ENCODE results near the gene ZNHIT2.

The ZNHIT2 gene

DNA sequence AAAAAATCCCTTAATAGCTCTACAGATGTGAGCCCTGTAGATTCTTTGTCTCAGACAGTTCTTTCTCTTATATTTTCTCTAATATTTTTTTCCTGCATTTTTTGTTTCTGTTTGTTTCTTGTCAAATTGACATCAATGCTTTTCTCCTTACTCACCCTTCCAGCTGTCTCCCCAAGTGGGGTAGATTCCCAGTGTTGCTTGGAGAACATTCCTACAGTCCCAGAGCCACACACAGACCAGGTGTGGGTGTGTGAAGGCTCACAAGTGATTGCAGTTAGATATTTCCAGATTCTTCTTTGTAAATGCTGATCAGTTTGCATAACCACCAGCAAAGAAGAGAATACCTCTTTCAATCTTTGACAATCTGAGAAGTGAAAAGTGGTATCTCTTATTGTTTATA lies 14.0 kb downstream of the ZNHIT2 start:
- no peak for DNase-seq (ENCODE audit: low spot score)

DNA sequence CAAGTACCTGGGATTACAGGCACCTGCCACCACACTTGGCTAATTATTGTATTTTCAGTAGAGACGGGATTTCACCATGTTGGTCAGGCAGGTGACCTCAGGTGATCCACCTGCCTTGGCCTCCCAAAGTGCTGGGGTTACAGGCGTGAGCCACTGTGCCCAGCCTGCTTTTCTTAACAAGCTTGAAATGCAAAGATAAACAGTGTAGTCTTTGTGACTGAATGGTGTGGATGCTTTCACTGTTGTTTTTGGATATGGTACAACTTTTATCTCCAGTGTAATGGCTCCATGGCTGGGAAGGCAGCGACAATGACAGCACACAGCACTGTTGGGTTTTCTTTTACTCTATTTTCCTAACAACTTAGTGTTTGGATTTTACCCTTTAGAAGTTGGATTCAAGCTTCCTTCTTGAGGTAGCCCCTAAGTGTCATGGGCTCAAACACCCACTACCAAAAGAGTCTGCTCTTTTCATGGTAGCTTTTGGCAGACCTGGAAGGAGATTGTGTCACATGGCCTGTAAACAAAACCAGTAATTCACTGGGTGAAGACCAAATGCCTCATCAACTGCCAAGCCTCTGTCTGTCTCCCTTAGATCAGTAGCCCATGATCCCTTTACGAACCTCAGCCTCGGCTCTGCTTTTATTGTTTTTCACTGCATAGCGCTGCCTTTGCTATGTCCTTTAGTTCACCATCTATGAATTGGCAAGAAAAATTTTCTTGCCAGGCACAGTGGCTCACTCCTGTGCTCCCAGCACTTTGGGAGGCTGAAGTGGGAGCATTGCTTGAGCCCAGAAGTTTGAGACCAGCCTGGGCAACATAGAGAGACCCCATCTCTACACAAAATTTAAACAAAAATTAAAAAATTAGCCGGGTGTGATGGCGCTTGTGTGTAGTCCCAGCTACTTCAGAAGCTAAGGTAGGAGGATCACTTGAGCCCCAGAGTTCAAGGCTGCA lies 15.1 kb downstream of the ZNHIT2 start:
- no peak for DNase-seq (ENCODE audit: low spot score)

DNA sequence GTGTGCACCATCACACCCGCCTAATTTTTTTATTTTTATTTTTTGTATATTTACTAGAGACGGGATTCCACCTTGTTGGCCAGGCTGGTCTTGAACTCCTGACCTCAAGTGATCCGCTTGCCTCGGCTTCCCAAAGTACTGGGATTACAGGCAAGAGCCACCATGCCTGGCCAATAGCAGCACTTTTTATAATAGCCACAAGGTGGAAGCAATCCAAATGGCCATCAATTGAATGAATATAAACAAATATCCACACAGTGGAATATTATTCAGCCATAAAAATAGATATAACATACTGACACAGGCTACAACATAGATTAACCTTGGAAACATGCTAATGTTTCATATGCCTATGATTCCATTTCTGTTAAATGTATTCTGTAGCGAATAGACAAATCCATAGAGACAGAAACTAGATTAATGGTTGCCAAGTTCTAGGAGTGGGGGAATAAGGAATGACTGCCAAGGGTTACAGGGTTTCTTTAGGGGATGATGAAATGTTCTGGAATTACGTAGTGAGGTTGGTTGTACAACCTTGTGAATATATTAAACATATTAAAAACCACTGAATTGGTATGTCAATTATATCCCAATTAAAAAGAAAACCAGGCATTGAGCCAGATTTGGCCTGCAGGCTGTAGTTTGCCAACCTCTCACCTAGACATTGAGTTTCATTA lies 16.7 kb downstream of the ZNHIT2 start:
- DNase-seq (ENCODE audit: low spot score): no peak

GRCh38 chr11:65096926-65097325 lies 20.6 kb downstream of the ZNHIT2 start:
- DNase-seq (ENCODE audit: low spot score): no peak

GRCh38 chr11:65095974-65096806 lies 21.3 kb downstream of the ZNHIT2 start, which contains the start of gene VPS51:
Gene VPS51 (plus strand): TSS chr11:65096214. CDS start chr11:65096251, 37 bp downstream.
- DNase-seq (ENCODE audit: low spot score): peak; percentile 89

GRCh38 chr11:65095427-65095826 lies 22.1 kb downstream of the ZNHIT2 start:
- no peak for DNase-seq (ENCODE audit: low spot score)

DNA sequence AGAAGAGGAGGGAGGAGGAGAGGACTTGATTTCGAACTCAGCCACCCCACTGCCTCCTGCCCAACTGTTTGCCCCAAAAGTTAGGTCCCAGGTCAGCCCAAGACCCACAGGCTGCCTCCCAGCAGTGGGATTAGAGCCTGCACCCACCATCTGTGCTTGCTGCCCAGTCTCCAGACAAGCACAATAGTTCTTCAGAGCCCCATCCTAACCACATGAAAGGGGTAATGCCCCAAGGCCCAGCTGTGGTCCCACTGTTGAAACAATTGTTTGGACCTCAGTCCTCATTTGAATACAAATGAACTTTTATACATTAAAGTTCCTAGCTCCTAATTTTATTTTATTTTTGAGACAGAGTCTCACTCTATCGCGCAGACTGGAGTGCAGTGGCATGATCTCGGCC lies 26.9 kb downstream of the ZNHIT2 start:
- no peak for DNase-seq (ENCODE audit: low spot score)

DNA sequence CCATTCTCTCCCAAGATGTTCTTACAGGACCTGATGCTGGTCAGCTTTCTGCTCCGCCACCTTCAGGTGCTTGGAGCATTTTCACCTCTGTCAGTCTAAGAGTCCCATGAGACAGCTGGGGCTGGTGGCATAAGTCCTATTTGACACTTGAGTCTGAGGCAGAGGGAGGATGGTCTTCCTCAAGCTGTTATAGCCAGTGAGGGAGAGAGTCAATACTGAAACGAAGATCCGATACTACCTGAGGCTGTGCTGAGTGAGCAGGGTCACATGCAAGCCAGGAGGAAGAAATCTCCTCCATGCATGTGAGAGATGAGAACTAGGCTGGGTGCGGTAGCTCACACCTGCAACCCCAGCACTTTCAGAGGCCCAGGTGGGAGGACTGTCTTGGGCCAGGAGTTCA lies 27.9 kb downstream of the ZNHIT2 start:
- no peak for DNase-seq (ENCODE audit: low spot score)

DNA sequence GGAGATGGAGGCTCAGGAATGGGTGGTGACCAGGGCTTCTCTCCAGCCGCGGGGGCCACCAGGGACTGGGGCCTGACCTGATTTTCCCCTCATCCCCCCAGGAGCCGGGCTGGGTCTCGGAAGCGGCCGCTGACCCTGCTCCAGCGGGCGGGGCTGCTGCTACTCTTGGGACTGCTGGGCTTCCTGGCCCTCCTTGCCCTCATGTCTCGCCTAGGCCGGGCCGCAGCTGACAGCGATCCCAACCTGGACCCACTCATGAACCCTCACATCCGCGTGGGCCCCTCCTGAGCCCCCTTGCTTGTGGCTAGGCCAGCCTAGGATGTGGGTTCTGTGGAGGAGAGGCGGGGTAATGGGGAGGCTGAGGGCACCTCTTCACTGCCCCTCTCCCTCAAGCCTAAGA lies 29.7 kb downstream of the ZNHIT2 start:
- no peak for DNase-seq (ENCODE audit: low spot score)

GRCh38 chr11:65087216-65087615 lies 30.3 kb downstream of the ZNHIT2 start:
- DNase-seq (ENCODE audit: low spot score): no peak

GRCh38 chr11:65086809-65087208 lies 30.7 kb downstream of the ZNHIT2 start:
- DNase-seq (ENCODE audit: low spot score): no peak

GRCh38 chr11:65085446-65085845 lies 32.1 kb downstream of the ZNHIT2 start:
- no peak for DNase-seq (ENCODE audit: low spot score)

DNA sequence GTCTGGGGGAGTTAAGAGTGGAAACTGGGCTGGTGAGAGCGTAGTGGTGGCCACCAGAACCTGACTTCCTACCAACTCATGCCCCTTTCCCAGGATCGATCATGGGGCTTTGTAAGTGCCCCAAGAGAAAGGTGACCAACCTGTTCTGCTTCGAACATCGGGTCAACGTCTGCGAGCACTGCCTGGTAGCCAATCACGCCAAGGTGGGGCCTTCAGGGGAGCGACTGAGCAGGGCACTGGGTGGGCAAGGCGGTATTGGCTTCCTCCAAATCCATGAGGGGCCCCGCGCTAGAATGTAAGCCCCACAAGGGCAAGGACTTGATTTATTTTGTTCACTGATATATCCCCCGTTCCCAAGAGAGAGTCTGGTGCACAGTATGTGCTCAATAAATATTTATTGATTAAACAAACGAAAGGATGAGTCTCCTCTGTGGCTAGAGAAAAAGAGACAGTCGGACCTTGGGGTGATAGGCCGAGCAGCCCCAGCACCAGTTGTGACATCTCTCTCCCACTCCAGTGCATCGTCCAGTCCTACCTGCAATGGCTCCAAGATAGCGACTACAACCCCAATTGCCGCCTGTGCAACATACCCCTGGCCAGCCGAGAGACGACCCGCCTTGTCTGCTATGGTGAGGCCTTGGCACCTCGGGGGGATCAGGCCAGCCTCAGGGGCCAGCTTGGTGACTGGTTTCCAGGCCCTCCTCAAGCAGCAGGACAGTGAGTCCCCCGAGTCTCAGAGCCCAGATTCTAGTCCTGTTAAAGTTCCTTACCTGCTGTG lies 32.7 kb downstream of the ZNHIT2 start:
- no peak for DNase-seq (ENCODE audit: low spot score)

DNA sequence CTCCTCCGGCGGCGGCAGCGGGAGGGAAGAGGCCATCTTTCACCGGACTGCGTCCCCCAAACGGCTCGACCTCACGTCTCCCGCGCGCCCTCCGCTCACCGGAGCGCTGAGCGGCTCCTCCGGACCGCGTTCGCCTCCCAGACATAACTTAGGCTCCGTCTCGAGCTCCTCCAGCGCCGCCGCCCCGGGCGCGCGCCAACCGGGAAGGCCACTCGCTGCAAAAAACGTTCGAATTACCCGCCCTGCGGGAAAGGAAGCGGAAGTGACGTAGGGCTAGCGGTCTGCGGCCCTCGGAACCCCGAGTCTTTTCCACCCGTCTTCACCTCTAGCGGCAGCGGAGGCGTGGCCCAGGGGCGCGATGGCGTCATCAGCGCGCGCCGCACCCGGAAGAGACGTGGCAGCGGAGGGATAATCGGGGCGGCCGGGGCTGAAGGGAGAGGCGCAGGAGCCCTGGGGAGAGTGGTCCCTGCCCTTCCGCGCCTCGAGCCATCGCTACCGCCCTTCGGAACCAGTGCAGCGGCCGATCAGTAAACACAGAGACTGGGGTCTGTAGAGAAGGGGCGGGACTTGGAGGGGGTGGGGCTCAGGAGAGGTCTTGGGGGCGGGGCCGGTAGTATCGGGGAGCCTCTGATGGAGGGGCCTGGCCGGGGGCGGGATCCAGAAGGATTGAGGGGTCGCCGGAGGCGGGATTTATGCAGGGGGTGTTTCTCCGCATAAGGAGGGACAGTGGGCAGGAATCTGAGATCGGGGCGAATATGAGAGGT lies 33.5 kb downstream of the ZNHIT2 start, which contains the start of the genes CDCA5 and ZFPL1:
TSS of gene CDCA5 (minus strand) at position 207 of the 764 bp plus-strand sequence. CDS start at position 145, 62 bp downstream.
TSS of gene ZFPL1 (plus strand) at position 389 of the 764 bp plus-strand sequence. CDS start 477 bp downstream, outside the sequence.
- DNase-seq (ENCODE audit: low spot score): peak; percentile 96

DNA sequence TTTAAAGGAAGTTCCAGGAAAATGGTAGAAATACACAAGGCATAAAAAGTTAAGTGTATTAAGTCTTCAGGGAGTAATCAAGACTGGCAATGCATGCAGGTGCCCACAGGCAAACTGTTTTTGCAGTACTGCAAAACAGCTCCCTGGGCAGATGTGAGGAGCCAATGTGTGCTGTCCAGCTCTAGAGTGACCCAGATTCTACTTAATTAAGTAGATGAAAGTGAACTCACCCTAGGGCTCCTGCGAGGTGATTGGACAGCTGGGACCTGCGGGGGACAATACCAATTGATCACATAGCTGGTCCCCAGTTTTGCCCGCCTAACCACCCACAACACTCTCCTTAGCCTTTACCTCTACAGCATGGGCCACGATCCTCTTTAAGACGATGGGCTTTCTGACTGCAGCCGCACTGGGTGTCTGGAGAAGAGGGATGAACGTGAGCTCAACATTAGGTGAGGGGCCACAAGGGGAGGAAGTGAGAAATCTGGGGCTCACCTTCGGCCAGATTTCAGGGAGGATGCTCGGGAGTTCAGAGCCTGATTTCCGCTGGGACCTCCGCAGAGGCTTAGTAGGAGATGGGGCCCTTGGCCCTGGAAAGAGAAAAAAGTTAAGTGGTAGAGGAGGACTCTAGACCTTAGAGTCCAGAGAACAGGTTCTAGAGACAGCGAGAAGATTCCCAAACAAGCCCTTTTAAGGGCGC lies 34.2 kb downstream of the ZNHIT2 start:
- no peak for DNase-seq (ENCODE audit: low spot score)

GRCh38 chr11:65078786-65079342 lies 38.6 kb downstream of the ZNHIT2 start:
- no peak for DNase-seq (ENCODE audit: low spot score)

DNA sequence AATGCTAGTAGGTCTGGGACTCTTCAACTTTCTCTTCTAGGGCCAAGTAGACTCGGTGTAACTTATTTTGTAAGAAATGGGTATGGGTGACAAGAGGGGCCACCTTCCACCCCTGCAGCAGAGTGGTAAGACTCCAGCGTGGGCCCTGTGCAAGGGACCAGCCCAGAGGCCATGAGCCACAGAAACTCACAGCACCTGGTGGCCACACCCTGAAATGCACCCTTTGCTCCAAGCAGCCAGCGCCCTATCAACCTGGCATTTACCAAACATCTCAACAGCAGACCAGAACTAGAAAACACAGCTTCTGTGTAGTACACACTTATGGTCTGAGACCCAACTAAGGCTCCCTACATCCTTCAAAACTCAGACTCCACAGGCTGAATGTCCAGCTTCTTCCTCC lies 39.4 kb downstream of the ZNHIT2 start:
- DNase-seq (ENCODE audit: low spot score): peak; percentile 81

DNA sequence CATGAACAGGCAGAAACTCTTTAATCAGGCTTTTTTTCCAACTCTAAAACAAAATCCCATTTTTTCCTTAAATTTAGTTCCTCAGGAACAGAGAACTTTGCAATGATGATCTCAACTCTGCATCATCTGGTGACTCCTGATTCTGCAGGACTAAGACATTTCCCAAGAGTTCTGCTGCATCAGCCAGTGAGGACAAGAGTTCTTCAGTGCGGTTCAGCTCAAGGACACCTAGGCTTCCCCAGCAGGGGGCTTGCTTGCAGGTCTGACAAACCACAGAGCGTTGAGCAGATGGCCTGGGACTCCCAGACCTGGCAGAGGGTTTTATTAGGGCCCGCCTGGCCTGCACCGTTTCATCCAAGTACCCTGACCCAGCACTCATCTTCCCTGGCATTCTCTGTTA lies 40.0 kb downstream of the ZNHIT2 start:
- DNase-seq (ENCODE audit: low spot score): no peak

DNA sequence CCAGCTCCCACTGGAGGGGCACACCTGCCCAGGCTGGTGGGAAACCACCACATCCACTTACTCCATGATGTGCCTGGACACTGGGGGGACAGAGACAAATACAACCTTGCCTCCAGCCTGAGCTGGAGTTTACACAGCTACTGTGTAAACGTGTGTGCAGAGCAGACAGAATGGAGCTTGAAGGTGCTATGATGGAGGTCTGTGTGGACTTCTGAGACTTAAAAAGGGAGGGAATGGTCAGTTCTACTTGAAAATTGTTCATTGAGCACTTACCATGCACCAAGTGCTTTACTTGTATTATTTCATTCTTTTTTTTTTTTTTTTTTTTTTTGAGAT lies 44.9 kb downstream of the ZNHIT2 start:
- no peak for DNase-seq (ENCODE audit: low spot score)
